Measurements from ENCODE around the gene RAB9B. TPM values are rescaled to one million over a fixed set of nuclear protein-coding genes. Genes with fewer than 3 reads are reported as not detected.

Gene RAB9B
- total RNA-seq, 2 donors from 2014 or later: 0.22 to 0.45 TPM

DNA sequence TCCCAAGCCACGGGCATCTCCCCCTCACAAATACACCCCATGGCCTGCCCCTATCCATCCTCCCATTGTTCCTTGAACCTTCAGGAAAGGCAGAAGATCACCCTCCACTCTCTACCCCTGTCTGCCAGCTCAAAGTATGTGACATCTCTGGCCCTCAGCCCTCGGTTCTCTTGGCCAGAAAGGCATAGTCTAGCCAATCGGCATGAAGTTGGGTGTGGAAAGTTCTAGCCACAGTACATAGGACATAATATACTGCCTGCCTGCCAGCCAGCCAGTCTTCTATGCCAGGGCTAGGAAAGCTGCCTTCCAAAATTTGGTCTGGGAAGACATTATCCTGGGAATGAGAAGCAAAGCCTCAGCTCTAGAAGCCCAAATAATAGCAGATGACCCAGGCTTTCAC, 58.6 kb downstream of the RAB9B start:
- H3K27me3 Mint-ChIP-seq: peaks cover 10 to 21% of the 10 kb centered on the region in 2 donors
- no peaks in the 10 kb centered on the region for H3K9me3 Mint-ChIP-seq
- no peaks in the 10 kb centered on the region for H3K4me1 Mint-ChIP-seq (ENCODE audit: low read depth in 2 of 2)

More for the DNA sequence above, 58.6 kb downstream of the RAB9B start:
- Mint-ChIP-seq H3K36me3 (no peaks in the 10 kb centered on the region), H3K27ac (no peak overlapping the region), H3K4me3 (no peak overlapping the region)
- DNase-seq (ENCODE audit: low spot score) (no peak), ATAC-seq (no peak)

Other genes starting within 250 kb of the RAB9B start
- 1 to 10 TPM; 4.0 to 8.2 TPM for gene TCEAL4, start 246.7 kb downstream of the RAB9B start, total RNA-seq
- gene TCEAL3, start 224.3 kb downstream of the RAB9B start, total RNA-seq: 1 to 10 TPM; 4.6 to 5.4 TPM
- gene TCEAL1, start 203.3 kb downstream of the RAB9B start, total RNA-seq: 1 to 10 TPM; 4.3 to 4.5 TPM
- 100 to 1,000 TPM; 176 to 184 TPM for gene MORF4L2, start 145.6 kb downstream of the RAB9B start, total RNA-seq
- gene TMEM31, start 121.3 kb downstream of the RAB9B start, total RNA-seq: not detected
- gene PLP1, start 55.4 kb downstream of the RAB9B start, total RNA-seq: not detected
- gene TMSB15B, start 130.4 kb upstream of the RAB9B start, total RNA-seq: 10 to 100 TPM in 1 of 2 donors, 1 to 10 TPM in 1; 5.1 to 10.2 TPM
- gene H2BW1, start 181.5 kb upstream of the RAB9B start, total RNA-seq: not detected
- not detected for gene H2BW2, start 207.7 kb upstream of the RAB9B start, total RNA-seq
- 1 to 10 TPM; 2.0 to 5.0 TPM for gene TMSB15C, start 244.0 kb upstream of the RAB9B start, total RNA-seq

Data from natural killer cell treated with Interleukin-12 subunit alpha and Interleukin-12 subunit beta and Interleukin-15 and Interleukin-18, amount 100 ng/mL, for 72 hours (primary cell).